ENCODE results near the gene STPG1.

Gene STPG1

DNA sequence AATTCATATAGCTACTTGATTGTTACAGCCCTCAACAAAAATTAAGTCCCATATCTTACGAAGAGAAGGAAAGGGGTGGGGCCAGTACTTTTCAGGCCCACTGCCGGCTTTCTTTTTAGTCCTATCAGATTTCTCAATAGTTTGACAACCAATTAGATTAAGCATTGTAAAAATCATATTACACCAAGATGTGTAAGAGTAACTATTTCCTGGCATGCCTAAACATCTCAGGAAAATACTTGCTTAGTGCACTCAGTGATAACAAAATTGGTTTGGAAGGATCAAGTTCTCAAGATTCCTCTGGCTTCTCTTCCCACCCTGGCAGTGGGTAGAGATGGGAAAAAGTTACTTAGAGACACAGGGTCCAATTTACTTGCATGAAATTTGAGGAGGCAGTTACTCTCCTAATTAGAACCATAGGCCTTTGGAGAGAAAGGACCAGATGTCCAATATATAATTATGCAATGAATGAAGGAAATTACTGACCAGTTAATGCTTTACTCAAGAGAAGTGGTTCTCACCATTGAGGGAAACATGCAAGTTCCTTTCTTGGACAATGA is 30.1 kb downstream of the STPG1 start:
- DNase-seq (ENCODE audit: low read depth), result no peak
- no peak for TF ChIP-seq CTCF (IDR thresholded peaks at IDR 0.05; ENCODE audit: control insufficient read depth, extremely low read depth, insufficient read depth)
- no peak overlapping the region for H3K4me3 ChIP-seq (ENCODE audit: low read depth, low read length)

GRCh38 chr1:24382165-24382577 is 31.4 kb downstream of the STPG1 start:
- TF ChIP-seq CTCF (IDR thresholded peaks at IDR 0.05; ENCODE audit: control insufficient read depth, extremely low read depth, insufficient read depth), result no peak
- H3K4me3 ChIP-seq (ENCODE audit: low read depth, low read length), result no peak overlapping the region
- no peak for DNase-seq (ENCODE audit: low read depth)

DNA sequence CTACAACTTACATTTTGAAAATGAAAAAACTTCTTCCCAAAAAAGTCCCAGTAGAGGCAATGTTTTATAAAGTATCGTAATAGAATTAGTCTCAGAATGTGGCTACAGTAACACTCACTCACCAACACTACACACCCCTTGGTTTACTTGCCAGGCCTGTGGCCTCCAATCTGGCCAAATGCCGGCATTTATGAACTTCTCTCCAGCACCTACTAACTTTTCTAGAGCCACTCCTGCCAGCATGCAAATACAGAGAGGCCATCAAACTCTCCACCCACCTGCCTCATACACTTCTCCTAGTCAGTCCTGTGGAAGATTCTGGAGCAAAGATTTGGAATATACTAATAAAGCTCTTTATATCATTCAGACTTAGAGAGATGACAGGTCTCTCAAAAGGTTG is 32.3 kb downstream of the STPG1 start:
- no peak overlapping the region for H3K4me3 ChIP-seq (ENCODE audit: low read depth, low read length)
- TF ChIP-seq CTCF (IDR thresholded peaks at IDR 0.05; ENCODE audit: control insufficient read depth, extremely low read depth, insufficient read depth), result no peak
- no peak for DNase-seq (ENCODE audit: low read depth)

GRCh38 chr1:24380508-24380907 is 33.1 kb downstream of the STPG1 start:
- no peak for TF ChIP-seq CTCF (IDR thresholded peaks at IDR 0.05; ENCODE audit: control insufficient read depth, extremely low read depth, insufficient read depth)

DNA sequence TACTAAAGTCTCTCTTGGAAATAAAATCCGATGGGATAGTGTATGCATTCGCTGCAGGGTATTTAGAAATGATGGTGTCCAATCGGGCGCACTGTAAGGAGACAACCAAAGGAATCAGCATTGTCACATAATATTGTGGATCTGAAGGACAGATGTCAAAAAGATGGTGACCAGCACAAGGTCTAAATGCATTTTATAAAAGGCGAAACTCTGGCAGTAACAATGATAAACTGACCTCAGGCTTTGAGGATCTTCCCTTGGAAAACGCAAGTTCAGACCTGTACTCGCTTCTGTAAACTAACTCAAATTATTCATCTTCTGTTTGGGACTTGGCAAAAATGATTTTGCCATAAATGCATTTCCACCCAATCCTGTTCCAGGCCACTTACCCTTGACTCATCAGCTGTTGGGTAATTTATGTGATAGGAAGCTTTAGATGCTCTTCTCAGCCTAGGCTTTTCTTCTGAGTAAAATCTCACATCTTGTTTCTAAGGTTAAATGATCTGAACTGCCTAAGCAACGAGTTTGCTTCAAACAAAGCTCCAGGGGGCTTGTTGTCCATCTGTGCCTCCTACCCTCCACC is 33.8 kb downstream of the STPG1 start:
- no peak for DNase-seq (ENCODE audit: low read depth)
- TF ChIP-seq CTCF (IDR thresholded peaks at IDR 0.05; ENCODE audit: control insufficient read depth, extremely low read depth, insufficient read depth), result no peak

More at GRCh38 chr1:24380508-24380907, 33.1 kb downstream of the STPG1 start:
- H3K4me3 ChIP-seq (ENCODE audit: low read depth, low read length), result no peak overlapping the region
- DNase-seq (ENCODE audit: low read depth), result no peak

GRCh38 chr1:24374891-24375786 is 38.4 kb downstream of the STPG1 start:
- DNase-seq (ENCODE audit: low read depth), result no peak
- TF ChIP-seq CTCF (IDR thresholded peaks at IDR 0.05; ENCODE audit: control insufficient read depth, extremely low read depth, insufficient read depth), result no peak
- H3K4me3 ChIP-seq (ENCODE audit: low read depth, low read length), result no peak overlapping the region

More for the DNA sequence above, 33.8 kb downstream of the STPG1 start:
- H3K4me3 ChIP-seq (ENCODE audit: low read depth, low read length), result no peak overlapping the region

All from LNCaP clone FGC (cell line).